Activated naive CD4-positive, alpha-beta T cell treated with anti-CD3 and anti-CD28 coated beads, Interleukin-2, amount 10 ng/mL, durations not matched to agents 7 days and 5 days (primary cell): ENCODE data around the gene UBTD1.
"Not testable (repeated sequence)": the region's sequence is repeated elsewhere in the genome, so short reads cannot be mapped to it uniquely, and the experiment has no call there.

ENCODE experiments used
- CTCF ChIA-PET: fragments of 350-600 bp; sonication (Branson Sonifier 250); formaldehyde crosslinking; loops from one replicate; lab custom pipeline; 2021; ENCODE audit warnings: antibody characterized with exemption; lab: Charles Lee
- DNase-seq: peaks from one replicate; pipeline ENCODE4 v3.0.0-alpha.2; 2020
- H3K27ac Mint-ChIP-seq: one replicate; pipeline ENCODE4 v1.8.0; 2021; ENCODE audit warnings: mild to moderate bottlenecking, moderate library complexity, mixed read lengths
- H3K27me3 Mint-ChIP-seq: one replicate; pipeline ENCODE4 v1.8.0; 2021; ENCODE audit warnings: mild to moderate bottlenecking, mixed read lengths
- H3K36me3 Mint-ChIP-seq: one replicate; pipeline ENCODE4 v1.8.0; 2021; ENCODE audit warnings: mixed read lengths
- H3K4me1 Mint-ChIP-seq: one replicate; pipeline ENCODE4 v1.8.0; 2021; ENCODE audit warnings: mixed read lengths
- H3K4me3 Mint-ChIP-seq: one replicate; pipeline ENCODE4 v1.8.0; 2021; ENCODE audit warnings: mild to moderate bottlenecking, moderate library complexity, mixed read lengths
- H3K9me3 Mint-ChIP-seq: one replicate; pipeline ENCODE4 v1.8.0; 2021; ENCODE audit warnings: mixed read lengths

Gene UBTD1

DNA sequence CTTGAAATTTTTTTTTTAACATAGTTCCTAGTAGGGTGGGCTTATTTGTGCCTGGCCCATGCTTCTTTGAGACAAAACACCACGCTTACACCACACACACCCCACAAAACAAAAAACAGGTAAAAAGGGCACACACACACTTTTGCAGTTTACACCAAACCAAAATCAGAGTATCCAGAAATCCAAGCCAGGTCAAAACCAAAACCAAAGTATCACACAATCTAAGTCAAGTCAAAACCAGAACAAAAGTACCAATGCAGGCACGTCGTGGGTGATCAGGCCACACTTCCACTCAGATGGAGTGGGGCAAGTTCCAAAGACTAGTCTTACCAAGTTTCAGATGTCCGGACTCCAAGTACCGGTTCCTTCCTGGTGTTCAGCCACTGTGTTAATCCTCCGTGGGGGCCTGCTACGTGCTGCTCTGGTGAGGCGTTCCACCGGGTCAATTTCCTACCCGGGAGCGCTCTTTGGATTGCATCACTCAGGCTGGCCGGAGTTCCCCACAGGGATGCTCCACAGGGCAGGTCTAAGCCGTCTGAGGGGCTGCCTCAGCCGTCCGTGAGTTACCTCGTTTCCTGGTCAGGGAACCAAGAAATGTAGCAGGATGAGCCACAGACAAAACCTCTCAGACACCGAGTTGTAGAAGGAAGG is 62.1 kb downstream of the UBTD1 start:
- H3K36me3 Mint-ChIP-seq, H3K27me3 Mint-ChIP-seq, CTCF ChIA-PET, DNase-seq, H3K4me1 Mint-ChIP-seq, H3K9me3 Mint-ChIP-seq, H3K4me3 Mint-ChIP-seq, H3K27ac Mint-ChIP-seq: not testable (repeated sequence)

DNA sequence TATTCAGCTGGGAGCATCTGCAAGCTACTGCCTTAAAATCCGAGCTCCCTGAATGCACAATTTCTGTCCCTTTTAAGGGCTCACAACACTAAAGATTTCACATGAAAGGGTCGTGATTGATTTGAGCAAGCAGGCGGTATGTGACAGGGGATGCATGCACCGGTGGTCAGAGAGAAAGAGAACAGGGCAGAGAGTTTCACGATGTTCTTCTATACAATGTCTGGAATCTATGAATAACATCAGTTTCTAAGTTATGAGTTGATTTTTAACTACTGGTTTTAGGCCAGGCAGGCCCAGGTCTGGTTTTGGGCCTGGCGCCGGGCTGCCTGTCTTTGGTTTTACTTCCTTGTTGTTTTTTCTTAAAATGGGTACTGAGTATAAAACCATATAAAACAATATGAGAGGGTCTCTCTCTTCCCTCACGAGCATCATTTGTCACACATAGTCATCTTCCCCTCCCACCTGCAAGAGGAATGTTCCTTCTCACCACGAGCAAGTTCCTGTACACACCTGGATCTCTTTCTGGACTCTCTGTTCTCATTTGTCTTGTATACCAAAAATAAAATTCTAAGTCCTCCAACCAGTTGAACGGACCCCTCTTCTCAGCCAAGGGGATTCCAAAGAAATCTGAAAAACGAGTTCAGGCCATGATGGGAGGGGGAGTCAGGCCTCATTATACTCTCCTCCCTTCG is 62.8 kb downstream of the UBTD1 start:
- not testable (repeated sequence) for H3K9me3 Mint-ChIP-seq, DNase-seq, H3K27ac Mint-ChIP-seq, H3K36me3 Mint-ChIP-seq, H3K4me3 Mint-ChIP-seq, H3K4me1 Mint-ChIP-seq, H3K27me3 Mint-ChIP-seq
- CTCF ChIA-PET: interaction anchor here (0.8 to 1.6 kb wide), 2 partner anchors 8 to 10 kb away, joined by 3 to 6 read pairs; no protein-coding TSS in a partner anchor

DNA sequence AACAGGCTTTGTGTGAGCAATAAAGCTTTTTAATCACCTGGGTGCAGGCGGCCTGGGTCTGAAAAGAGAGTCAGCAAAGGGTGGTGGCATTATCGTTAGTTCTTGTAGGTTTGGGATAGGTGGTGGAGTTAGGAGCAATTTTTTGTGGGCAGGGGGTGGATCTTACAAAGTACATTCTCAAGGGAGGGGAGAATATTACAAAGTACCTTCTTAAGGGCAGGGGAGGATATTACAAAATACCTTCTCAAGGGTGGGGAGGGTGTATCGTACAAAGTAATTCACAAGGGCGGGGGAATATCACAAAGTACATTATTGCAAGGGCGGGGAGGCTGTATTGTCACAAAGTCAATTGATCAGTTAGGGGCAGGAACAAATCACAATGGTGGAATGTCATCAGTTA is 63.6 kb downstream of the UBTD1 start:
- CTCF ChIA-PET: interaction anchor here (0.8 to 1.6 kb wide), 2 partner anchors 8 to 10 kb away, joined by 3 to 6 read pairs; no protein-coding TSS in a partner anchor
- not testable (repeated sequence) for H3K27ac Mint-ChIP-seq

DNA sequence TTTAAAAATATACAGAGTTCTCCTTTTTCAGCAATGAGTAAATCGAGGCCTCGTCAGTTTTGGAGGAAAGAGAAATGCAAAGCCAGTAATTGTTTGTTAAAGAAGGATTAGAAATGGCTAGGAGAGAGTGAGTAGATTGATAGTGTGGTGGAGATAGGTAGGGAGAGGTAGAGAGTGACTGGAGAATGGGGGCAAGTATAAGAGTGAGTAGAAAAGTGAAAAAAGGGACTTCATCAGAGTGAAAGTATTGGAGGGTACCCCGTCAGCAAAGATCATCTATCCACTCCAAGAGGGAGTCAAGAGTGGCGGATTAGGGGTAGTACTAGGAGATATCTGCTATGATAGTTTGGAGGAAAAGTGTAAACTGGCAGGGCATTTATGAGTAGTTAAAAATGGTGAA is 64.6 kb downstream of the UBTD1 start:
- no peak for DNase-seq
- no peaks in the 10 kb centered on the region for H3K9me3 Mint-ChIP-seq
- CTCF ChIA-PET: no interaction called here
- no peak overlapping the region for H3K4me3 Mint-ChIP-seq
- H3K4me1 Mint-ChIP-seq: peaks cover 4% of the 10 kb centered on the region
- no peaks in the 10 kb centered on the region for H3K27me3 Mint-ChIP-seq
- no peaks in the 10 kb centered on the region for H3K36me3 Mint-ChIP-seq
- no peak overlapping the region for H3K27ac Mint-ChIP-seq

More for the DNA sequence above, 63.6 kb downstream of the UBTD1 start:
- not testable (repeated sequence) for H3K9me3 Mint-ChIP-seq, H3K36me3 Mint-ChIP-seq, H3K4me3 Mint-ChIP-seq, H3K4me1 Mint-ChIP-seq, DNase-seq, H3K27me3 Mint-ChIP-seq

DNA sequence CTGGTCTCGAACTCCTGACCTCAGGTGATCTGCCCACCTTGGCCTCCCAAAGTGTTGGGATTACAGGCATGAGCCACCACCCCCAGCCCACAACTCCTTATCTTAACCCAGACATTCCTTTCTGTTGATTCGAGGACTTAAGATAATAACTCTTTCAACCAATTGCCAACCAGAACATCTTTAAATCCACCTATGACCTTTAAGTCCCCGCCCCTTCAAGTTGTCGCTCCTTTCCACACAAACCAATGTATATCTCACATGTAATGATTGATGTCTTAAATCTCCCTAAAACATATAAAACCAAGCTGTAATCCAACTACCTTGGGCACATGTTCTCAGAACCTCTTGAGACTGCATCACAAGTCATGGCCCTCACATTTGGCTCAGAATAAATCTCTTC is 66.1 kb downstream of the UBTD1 start:
- Mint-ChIP-seq H3K27me3 (no peaks in the 10 kb centered on the region), H3K4me1 (peaks cover 4% of the 10 kb centered on the region), H3K4me3 (no peak overlapping the region), H3K27ac (no peak overlapping the region), H3K9me3 (no peaks in the 10 kb centered on the region), H3K36me3 (no peaks in the 10 kb centered on the region)
- DNase-seq: no peak
- CTCF ChIA-PET: interaction anchor here (1.4 kb wide), 1 partner anchor 31 kb away, joined by 5 read pairs; no protein-coding TSS in a partner anchor

DNA sequence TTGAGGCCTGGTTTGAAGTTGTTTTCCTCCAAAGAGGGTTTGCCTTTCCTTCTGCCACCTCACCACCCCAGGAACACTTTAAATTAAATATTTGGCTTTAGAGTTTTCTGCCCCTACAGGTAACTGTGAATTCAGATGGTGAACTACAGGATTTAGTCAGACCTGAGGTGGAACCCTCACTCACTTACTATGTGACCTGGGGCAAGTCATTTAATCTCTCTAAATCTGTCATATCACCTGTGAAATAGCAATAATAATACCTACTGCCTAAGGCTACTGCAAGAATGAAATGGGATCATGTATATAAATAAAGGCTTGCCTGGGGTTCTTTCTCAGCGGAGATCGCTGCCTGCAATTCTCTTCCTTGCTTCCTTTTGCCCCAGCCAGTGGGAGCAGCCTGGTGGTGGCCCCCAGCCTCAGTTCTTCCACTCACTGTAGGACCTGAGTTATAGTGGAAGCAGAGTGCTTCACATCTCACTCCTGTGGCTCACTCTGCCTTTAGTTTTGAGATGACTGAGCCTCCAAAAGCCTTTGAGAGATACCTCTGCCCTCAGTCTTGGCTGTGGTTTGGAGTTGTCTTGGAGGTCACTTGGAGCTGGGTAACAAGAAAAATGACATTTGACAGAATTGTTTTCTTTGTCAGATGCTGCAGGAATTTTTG is 67.7 kb downstream of the UBTD1 start:
- DNase-seq: no peak
- Mint-ChIP-seq H3K9me3 (no peaks in the 10 kb centered on the region), H3K27ac (no peak overlapping the region), H3K4me3 (no peak overlapping the region), H3K36me3 (no peaks in the 10 kb centered on the region), H3K4me1 (no peaks in the 10 kb centered on the region), H3K27me3 (no peaks in the 10 kb centered on the region)
- CTCF ChIA-PET: no interaction called here

DNA sequence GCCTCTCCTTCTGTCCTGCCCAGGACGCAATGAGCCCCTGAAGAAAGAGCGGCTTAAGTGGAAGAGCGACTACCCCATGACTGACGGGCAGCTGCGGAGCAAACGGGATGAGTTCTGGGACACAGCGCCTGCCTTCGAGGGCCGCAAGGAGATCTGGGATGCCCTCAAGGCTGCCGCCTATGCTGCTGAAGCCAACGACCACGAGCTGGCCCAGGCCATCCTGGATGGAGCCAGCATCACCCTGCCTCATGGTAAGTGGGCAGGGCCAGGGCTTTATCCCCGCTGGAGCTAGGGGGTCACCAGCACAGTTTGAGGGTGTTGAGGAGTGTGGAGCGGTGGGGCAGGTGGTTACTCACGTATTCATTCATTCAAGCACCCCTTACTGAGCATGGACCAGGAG is 69.2 kb downstream of the UBTD1 start:
- Mint-ChIP-seq H3K9me3 (no peaks in the 10 kb centered on the region), H3K36me3 (no peaks in the 10 kb centered on the region), H3K4me1 (no peaks in the 10 kb centered on the region), H3K27ac (no peak overlapping the region), H3K27me3 (no peaks in the 10 kb centered on the region), H3K4me3 (no peak overlapping the region)
- no peak for DNase-seq
- CTCF ChIA-PET: interaction anchor here (1.7 kb wide), 2 partner anchors 9 to 13 kb away, joined by 5 read pairs; no protein-coding TSS in a partner anchor

DNA sequence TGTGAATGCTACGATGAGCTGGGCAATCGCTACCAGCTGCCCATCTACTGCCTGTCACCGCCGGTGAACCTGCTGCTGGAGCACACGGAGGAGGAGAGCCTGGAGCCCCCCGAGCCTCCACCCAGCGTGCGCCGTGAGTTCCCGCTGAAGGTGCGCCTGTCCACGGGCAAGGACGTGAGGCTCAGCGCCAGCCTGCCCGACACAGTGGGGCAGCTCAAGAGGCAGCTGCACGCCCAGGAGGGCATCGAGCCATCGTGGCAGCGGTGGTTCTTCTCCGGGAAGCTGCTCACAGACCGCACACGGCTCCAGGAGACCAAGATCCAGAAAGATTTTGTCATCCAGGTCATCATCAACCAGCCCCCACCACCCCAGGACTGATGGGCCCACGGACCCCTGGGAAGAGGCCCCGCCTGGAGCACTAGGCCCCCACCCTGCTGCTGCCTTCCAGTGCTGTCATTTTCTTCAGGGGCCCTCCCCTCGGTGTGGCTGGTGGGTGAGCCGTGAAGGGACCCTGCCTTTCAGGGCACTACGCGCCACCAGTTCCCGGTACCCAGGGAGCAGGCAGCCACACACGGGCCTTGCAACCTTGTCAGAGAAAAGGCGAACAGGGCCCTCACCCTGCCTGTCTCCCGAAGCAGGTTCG is 71.5 kb downstream of the UBTD1 start:
- Mint-ChIP-seq H3K4me1 (no peaks in the 10 kb centered on the region), H3K27me3 (peaks cover 8% of the 10 kb centered on the region), H3K4me3 (no peak overlapping the region), H3K27ac (no peak overlapping the region), H3K9me3 (no peaks in the 10 kb centered on the region), H3K36me3 (no peaks in the 10 kb centered on the region)
- no peak for DNase-seq
- CTCF ChIA-PET: interaction anchor here (2.5 to 4.5 kb wide), 2 partner anchors 17 to 35 kb away, joined by 8 to 31 read pairs; no protein-coding TSS in a partner anchor

DNA sequence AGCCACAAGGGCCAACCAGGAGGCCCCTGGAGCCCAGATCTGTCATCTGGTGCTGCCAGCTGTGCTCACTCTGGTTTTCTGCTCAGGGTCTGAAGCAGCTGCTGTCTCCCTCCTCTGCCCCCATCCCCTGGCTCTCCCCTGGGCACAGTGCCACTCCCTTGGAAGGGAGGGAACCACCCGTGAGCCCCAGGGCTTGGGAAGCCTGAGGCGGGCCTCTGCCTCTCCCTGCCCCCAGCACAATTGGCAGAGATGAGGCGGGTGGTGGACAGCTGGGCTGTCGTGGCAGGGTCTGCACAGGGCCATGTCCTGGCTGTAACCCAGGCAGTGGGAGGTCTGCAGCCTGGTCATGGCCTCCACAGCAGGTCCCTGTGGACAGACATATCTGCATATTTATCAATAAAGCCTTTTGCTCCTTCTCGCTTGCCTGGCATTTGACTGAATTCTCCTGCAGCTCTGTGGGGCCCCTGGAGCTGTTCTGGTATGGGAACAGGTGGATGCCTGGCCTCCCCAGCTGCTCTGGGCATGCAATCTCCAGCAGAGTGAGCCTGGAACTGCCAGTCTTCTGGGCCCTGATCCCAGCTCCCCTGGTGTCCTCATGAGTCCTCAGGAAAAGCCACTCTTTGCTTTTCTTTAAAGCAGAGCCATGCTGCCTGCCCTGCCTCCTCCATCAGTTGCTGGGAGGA is 72.2 kb downstream of the UBTD1 start:
- no peak overlapping the region for H3K27ac Mint-ChIP-seq
- H3K27me3 Mint-ChIP-seq: peaks cover 8% of the 10 kb centered on the region
- DNase-seq: no peak
- H3K36me3 Mint-ChIP-seq: no peaks in the 10 kb centered on the region
- CTCF ChIA-PET: interaction anchor here (1.1 to 4.5 kb wide), 16 partner anchors 10 to 160 kb away, joined by 3 to 31 read pairs (median 6); no protein-coding TSS in a partner anchor
- no peak overlapping the region for H3K4me3 Mint-ChIP-seq
- no peaks in the 10 kb centered on the region for H3K9me3 Mint-ChIP-seq
- H3K4me1 Mint-ChIP-seq: no peaks in the 10 kb centered on the region

DNA sequence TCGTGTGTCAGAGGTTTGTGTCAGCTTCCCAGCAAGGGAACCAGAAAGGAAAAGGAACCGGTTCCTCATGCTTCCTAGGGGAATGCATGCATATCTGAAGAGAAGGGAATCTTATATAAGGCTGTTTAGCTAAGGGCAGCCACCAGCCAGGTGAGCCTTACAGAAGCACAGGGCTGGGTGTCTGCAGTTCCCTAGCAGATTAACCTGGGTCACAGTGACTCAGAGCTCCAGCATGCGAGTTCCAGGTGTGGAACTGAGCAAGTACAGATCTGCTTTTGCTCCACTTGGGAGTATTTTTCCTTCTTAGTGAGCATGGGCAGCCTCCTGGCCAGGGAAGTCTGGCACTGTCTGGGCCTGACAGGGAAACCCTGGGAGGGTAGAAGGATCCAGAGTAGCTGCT is 72.9 kb downstream of the UBTD1 start:
- CTCF ChIA-PET: interaction anchor here (0.5 to 4.5 kb wide), 28 partner anchors 9 to 168 kb away, joined by 3 to 31 read pairs (median 5); partner anchors contain the start of gene AVPI1
- H3K4me3 Mint-ChIP-seq: no peak overlapping the region
- H3K27me3 Mint-ChIP-seq: peaks cover 8% of the 10 kb centered on the region
- H3K36me3 Mint-ChIP-seq: no peaks in the 10 kb centered on the region
- no peaks in the 10 kb centered on the region for H3K9me3 Mint-ChIP-seq
- no peaks in the 10 kb centered on the region for H3K4me1 Mint-ChIP-seq
- no peak for DNase-seq
- no peak overlapping the region for H3K27ac Mint-ChIP-seq

DNA sequence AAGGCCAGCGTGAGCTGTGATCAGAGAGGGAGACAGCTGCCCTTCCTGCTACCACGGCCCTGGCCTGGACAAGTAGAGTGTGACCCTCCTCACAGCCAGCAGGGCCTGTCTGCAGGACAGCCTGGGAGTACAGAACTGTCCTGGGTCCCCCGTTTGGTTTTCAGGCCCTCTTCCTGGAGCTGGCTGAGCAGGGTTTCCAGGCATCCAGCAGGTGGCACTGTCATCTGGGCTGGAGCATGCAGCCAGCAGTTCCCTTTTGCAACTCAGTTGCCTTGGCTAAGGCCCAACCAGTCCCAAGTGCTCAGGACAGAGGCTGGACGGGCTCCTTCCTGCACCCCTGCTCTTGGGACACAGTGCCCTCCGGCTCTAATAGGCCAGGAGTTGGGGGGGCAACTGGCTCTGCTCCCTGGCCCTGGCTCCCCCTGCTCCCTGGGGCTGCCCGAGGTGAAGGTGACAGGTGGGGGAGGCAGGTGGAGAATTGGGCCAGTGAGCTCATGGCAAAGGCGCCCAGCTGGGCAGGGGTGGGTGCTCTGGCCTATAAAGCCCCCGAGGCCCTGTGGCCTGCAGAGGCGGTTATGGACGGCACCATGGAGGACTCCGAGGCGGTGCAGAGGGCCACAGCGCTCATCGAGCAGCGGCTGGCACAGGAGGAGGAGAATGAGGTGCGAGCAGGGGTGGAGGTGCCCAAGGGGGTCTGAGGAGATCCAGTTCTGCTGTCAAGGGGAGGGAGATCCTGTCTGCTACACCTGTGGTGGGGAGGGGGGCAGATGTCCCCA is 73.7 kb downstream of the UBTD1 start, which contains the start of gene ANKRD2:
Gene ANKRD2, plus strand, starts transcription at position 566 of the 776 bp plus-strand sequence. Its CDS starts 10 bp downstream, at position 576.
- Mint-ChIP-seq H3K9me3 (no peaks in the 10 kb centered on the region), H3K27ac (peak within 1 kb of the TSS; percentile 49), H3K4me1 (no peaks in the 10 kb centered on the region), H3K4me3 (no peak within 1 kb of the TSS), H3K36me3 (no peaks in the 10 kb centered on the region), H3K27me3 (peaks cover 13% of the 10 kb centered on the region)
- DNase-seq: peak; percentile 74
- CTCF ChIA-PET: interaction anchor here (0.5 to 4.5 kb wide), 29 partner anchors 8 to 169 kb away, joined by 3 to 31 read pairs (median 5); partner anchors contain the start of gene AVPI1

DNA sequence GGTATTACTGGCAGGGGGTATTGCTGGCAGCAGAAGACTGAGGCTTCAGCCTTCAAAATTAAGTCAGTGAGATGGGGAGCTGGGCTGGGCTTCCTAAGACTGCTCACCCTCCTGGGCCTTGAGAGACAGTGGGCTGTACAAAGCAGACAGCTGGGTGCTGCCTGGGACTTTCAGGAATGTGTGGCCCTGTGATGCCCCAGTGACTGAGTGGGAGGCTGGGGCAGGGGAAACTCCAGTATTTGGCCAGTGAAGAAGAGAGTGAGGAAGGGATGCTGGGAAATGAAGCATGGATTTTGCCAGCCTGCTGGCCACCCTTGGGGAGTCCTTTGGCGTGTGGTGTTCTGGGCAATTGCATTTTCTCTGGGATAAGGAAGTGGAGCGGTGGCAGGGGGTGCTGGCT is 74.3 kb downstream of the UBTD1 start:
- peaks cover 19% of the 10 kb centered on the region for H3K27me3 Mint-ChIP-seq
- CTCF ChIA-PET: interaction anchor here (1.2 to 4.5 kb wide), 9 partner anchors 14 to 129 kb away, joined by 3 to 31 read pairs (median 7); partner anchors contain the start of gene AVPI1
- no peaks in the 10 kb centered on the region for H3K9me3 Mint-ChIP-seq
- no peaks in the 10 kb centered on the region for H3K4me1 Mint-ChIP-seq
- DNase-seq: no peak
- H3K36me3 Mint-ChIP-seq: no peaks in the 10 kb centered on the region
- H3K4me3 Mint-ChIP-seq: no peak overlapping the region
- no peak overlapping the region for H3K27ac Mint-ChIP-seq

DNA sequence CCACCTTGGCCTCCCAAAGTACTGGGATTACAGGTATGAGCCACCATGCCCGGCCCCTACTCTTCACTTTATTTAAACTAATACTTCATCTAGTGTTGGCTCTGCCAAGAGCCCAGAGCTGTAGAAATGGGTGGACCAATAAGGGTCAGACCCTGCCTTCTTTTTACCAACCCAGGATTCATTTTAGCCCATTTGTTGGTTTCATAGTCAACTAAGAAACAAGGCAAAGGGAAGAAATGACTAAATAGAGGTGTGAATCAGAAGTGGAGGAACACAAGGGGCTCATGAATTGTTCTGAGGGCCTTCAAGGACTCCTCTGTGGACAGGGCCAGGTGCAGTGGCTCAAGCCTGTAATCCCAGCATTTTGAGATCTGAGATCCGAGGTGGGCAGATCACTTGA is 74.9 kb downstream of the UBTD1 start:
- no peak for DNase-seq
- Mint-ChIP-seq H3K9me3 (no peaks in the 10 kb centered on the region), H3K27ac (no peak overlapping the region), H3K36me3 (no peaks in the 10 kb centered on the region), H3K4me3 (no peak overlapping the region), H3K27me3 (peaks cover 26% of the 10 kb centered on the region), H3K4me1 (no peaks in the 10 kb centered on the region)
- CTCF ChIA-PET: interaction anchor here (4.5 kb wide), 1 partner anchor 20 kb away, joined by 31 read pairs; no protein-coding TSS in a partner anchor
